ENCODE results near the gene SYNDIG1. TPM values are rescaled to one million over a fixed set of nuclear protein-coding genes. Genes with fewer than 3 reads are reported as not detected.

Gene SYNDIG1
- polyA plus RNA-seq, 2 of the 4 experiments (the other 2 are of a cell fraction): 0.96 to 2.6 TPM

DNA sequence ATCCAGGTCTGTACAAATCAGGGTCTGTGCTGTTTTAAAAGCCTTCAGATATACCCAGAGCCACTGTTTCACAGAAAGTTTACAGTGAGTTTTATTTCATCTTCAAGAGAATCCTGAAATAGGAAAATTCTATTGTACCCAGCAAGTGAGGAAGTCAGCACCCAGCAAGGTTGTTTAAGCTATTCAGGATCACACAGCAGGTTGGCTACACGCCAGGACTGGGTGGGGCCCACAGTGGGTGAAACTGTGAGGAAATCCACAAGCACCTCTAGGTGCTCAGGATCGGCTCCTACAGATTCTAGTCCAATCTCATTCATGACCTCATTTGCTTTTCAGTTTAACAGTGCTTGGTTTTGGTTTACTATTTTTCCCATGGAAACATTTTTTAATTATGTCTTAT is 128.9 kb downstream of the SYNDIG1 start:
- DNase-seq (ENCODE audit: low read depth in 1 of 2, low spot score in 1 of 2) (no peak), ATAC-seq (no peak), FAIRE-seq (no peak)
- Histone ChIP-seq H3K27ac (no peak overlapping the region), H3K9me3 (peaks cover 15% of the 10 kb centered on the region), H3K4me1 (no peaks in the 10 kb centered on the region), H3K4me3 (no peak overlapping the region), H3K4me2 (no peak overlapping the region)
- WGBS (ENCODE audit: missing lambda C conversion rate): 40% methylated on average over 2 of the region's 2 CpGs
- CTCF ChIA-PET: no interaction called here
- POLR2A ChIA-PET: no interaction called here
- TF ChIP-seq POLR2A (IDR thresholded peaks at IDR 0.05; ENCODE audit: low read length): no peak
- TF ChIP-seq JUNB (IDR thresholded peaks at IDR 0.05): no peak
- no peak for TF ChIP-seq FOXS1 (CRISPR knock-in tag; IDR thresholded peaks at IDR 0.05)
- TF ChIP-seq KDM5A (IDR thresholded peaks at IDR 0.05): no peak
- no peak for TF ChIP-seq FOSB (CRISPR knock-in tag; IDR thresholded peaks at IDR 0.05)
- TF ChIP-seq CHD4 (IDR thresholded peaks at IDR 0.05; ENCODE audit: borderline replicate concordance): no peak
- TF ChIP-seq EHMT2 (IDR thresholded peaks at IDR 0.05; ENCODE audit: low read depth): no peak
- no peak for TF ChIP-seq NFE2L2 (conservative IDR thresholded peaks at IDR 0.05; ENCODE audit: low read length)
- no peak for TF ChIP-seq HDAC2 (IDR thresholded peaks at IDR 0.05)
- no peak for TF ChIP-seq RARB (CRISPR knock-in tag; IDR thresholded peaks at IDR 0.05)

DNA sequence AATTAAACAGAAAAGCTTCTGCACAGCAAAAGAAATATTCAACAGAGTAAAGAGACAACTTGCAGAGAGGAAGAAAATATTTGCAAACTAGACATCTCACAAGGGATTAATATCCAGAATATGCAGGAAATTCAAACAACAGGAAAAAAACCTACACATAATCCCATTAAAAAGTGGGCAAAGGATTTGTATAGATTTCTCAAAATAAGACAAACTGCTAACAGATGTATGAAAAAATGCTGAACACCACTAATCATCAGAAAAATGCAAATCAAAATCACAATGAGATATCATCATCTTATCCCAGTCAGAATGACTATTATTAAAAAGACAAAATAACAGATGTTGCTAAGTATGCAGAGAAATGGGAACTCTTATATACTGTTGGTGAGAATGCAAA is 129.6 kb downstream of the SYNDIG1 start:
- FAIRE-seq (no peak), ATAC-seq (no peak), DNase-seq (ENCODE audit: low read depth in 1 of 2, low spot score in 1 of 2) (no peak)
- CTCF ChIA-PET: interaction anchor here (2.5 kb wide), 1 partner anchor 11 kb away, joined by 8 read pairs; no protein-coding TSS in a partner anchor
- POLR2A ChIA-PET: no interaction called here
- H3K4me3 ChIP-seq: no peak overlapping the region
- no peak for TF ChIP-seq EP300 (IDR thresholded peaks at IDR 0.05)
- TF ChIP-seq, protein P1, sequence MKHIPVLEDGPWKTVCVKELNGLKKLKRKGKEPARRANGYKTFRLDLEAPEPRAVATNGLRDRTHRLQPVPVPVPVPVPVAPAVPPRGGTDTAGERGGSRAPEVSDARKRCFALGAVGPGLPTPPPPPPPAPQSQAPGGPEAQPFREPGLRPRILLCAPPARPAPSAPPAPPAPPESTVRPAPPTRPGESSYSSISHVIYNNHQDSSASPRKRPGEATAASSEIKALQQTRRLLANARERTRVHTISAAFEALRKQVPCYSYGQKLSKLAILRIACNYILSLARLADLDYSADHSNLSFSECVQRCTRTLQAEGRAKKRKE (CRISPR knock-in tag; IDR thresholded peaks at IDR 0.05; ENCODE audit: low read depth): no peak
- TF ChIP-seq, protein P2, sequence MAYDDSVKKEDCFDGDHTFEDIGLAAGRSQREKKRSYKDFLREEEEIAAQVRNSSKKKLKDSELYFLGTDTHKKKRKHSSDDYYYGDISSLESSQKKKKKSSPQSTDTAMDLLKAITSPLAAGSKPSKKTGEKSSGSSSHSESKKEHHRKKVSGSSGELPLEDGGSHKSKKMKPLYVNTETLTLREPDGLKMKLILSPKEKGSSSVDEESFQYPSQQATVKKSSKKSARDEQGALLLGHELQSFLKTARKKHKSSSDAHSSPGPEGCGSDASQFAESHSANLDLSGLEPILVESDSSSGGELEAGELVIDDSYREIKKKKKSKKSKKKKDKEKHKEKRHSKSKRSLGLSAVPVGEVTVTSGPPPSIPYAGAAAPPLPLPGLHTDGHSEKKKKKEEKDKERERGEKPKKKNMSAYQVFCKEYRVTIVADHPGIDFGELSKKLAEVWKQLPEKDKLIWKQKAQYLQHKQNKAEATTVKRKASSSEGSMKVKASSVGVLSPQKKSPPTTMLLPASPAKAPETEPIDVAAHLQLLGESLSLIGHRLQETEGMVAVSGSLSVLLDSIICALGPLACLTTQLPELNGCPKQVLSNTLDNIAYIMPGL (CRISPR knock-in tag; IDR thresholded peaks at IDR 0.05; ENCODE audit: borderline replicate concordance): no peak
- TF ChIP-seq FOSB (CRISPR knock-in tag; IDR thresholded peaks at IDR 0.05): no peak
- no peak for TF ChIP-seq MYC (IDR thresholded peaks at IDR 0.05; ENCODE audit: borderline replicate concordance, low read length)
- no peak for TF ChIP-seq NPAS2 (CRISPR knock-in tag; IDR thresholded peaks at IDR 0.05; ENCODE audit: borderline replicate concordance)
- no peak for TF ChIP-seq RAD21 (conservative IDR thresholded peaks at IDR 0.05 in 1 of 2, IDR thresholded peaks at IDR 0.05 in 1 of 2)
- TF ChIP-seq NR3C1 (IDR thresholded peaks at IDR 0.05): no peak
- TF ChIP-seq CBX8 (IDR thresholded peaks at IDR 0.05): no peak
- no peaks in the 10 kb centered on the region for H3K4me1 ChIP-seq
- no peak overlapping the region for H3K27ac ChIP-seq
- peaks cover 15% of the 10 kb centered on the region for H3K9me3 ChIP-seq
- H3K4me2 ChIP-seq: no peak overlapping the region

DNA sequence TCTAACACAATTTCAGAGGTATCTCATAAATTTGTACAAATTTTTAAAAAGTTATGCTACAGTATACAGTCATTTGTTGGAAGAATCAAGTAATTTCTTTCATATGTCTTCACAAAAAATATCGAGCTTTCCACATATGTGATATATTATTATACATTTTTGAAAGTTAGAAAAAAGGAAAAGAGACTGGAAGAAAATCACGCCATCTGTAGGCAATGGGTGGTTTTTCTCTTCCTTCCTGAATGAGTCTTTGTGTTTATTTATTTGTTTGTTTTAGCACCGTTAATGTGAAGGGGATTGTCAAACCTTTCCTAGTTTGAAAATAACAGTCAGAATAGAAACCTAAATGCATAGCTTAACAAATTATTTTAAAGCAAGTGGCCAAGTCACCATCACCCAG is 130.6 kb downstream of the SYNDIG1 start:
- CTCF ChIA-PET: interaction anchor here (2.5 kb wide), 1 partner anchor 10 kb away, joined by 8 read pairs; no protein-coding TSS in a partner anchor
- no peak for DNase-seq (ENCODE audit: low read depth in 1 of 2, low spot score in 1 of 2)
- 21% methylated on average over 3 of the region's 3 CpGs for WGBS (ENCODE audit: missing lambda C conversion rate)
- TF ChIP-seq FOSL2 (IDR thresholded peaks at IDR 0.05) (no peak), FOSL2 (CRISPR knock-in tag; IDR thresholded peaks at IDR 0.05) (no peak), EP300 (IDR thresholded peaks at IDR 0.05) (no peak), PHF8 (IDR thresholded peaks at IDR 0.05; ENCODE audit: borderline replicate concordance, low read depth) (no peak), POLR2A (IDR thresholded peaks at IDR 0.05; ENCODE audit: low read length) (no peak), ZC3H11A (IDR thresholded peaks at IDR 0.05) (no peak), MYC (IDR thresholded peaks at IDR 0.05; ENCODE audit: borderline replicate concordance, low read length) (no peak), HOXA7 (CRISPR knock-in tag; IDR thresholded peaks at IDR 0.05) (no peak), ZSCAN20 (CRISPR knock-in tag; IDR thresholded peaks at IDR 0.05) (no peak), HOXB13 (CRISPR knock-in tag; IDR thresholded peaks at IDR 0.05; ENCODE audit: low read depth) (no peak), RARB (CRISPR knock-in tag; IDR thresholded peaks at IDR 0.05) (no peak)
- TF ChIP-seq, protein P3, sequence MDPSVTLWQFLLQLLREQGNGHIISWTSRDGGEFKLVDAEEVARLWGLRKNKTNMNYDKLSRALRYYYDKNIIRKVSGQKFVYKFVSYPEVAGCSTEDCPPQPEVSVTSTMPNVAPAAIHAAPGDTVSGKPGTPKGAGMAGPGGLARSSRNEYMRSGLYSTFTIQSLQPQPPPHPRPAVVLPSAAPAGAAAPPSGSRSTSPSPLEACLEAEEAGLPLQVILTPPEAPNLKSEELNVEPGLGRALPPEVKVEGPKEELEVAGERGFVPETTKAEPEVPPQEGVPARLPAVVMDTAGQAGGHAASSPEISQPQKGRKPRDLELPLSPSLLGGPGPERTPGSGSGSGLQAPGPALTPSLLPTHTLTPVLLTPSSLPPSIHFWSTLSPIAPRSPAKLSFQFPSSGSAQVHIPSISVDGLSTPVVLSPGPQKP (IDR thresholded peaks at IDR 0.05; ENCODE audit: low read depth, low read length): no peak
- TF ChIP-seq, protein P4, sequence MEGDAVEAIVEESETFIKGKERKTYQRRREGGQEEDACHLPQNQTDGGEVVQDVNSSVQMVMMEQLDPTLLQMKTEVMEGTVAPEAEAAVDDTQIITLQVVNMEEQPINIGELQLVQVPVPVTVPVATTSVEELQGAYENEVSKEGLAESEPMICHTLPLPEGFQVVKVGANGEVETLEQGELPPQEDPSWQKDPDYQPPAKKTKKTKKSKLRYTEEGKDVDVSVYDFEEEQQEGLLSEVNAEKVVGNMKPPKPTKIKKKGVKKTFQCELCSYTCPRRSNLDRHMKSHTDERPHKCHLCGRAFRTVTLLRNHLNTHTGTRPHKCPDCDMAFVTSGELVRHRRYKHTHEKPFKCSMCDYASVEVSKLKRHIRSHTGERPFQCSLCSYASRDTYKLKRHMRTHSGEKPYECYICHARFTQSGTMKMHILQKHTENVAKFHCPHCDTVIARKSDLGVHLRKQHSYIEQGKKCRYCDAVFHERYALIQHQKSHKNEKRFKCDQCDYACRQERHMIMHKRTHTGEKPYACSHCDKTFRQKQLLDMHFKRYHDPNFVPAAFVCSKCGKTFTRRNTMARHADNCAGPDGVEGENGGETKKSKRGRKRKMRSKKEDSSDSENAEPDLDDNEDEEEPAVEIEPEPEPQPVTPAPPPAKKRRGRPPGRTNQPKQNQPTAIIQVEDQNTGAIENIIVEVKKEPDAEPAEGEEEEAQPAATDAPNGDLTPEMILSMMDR (IDR thresholded peaks at IDR 0.05): no peak
- TF ChIP-seq, protein P5, sequence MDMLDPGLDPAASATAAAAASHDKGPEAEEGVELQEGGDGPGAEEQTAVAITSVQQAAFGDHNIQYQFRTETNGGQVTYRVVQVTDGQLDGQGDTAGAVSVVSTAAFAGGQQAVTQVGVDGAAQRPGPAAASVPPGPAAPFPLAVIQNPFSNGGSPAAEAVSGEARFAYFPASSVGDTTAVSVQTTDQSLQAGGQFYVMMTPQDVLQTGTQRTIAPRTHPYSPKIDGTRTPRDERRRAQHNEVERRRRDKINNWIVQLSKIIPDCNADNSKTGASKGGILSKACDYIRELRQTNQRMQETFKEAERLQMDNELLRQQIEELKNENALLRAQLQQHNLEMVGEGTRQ (IDR thresholded peaks at IDR 0.05): no peak
- TF ChIP-seq, protein P6, sequence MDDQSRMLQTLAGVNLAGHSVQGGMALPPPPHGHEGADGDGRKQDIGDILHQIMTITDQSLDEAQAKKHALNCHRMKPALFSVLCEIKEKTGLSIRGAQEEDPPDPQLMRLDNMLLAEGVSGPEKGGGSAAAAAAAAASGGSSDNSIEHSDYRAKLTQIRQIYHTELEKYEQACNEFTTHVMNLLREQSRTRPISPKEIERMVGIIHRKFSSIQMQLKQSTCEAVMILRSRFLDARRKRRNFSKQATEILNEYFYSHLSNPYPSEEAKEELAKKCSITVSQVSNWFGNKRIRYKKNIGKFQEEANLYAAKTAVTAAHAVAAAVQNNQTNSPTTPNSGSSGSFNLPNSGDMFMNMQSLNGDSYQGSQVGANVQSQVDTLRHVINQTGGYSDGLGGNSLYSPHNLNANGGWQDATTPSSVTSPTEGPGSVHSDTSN (IDR thresholded peaks at IDR 0.05): no peak
- no peak for FAIRE-seq
- H3K27ac ChIP-seq: no peak overlapping the region
- peaks cover 15% of the 10 kb centered on the region for H3K9me3 ChIP-seq
- POLR2A ChIA-PET: no interaction called here
- no peak overlapping the region for H3K4me3 ChIP-seq
- ATAC-seq: no peak
- no peak overlapping the region for H3K4me2 ChIP-seq
- no peaks in the 10 kb centered on the region for H3K4me1 ChIP-seq
